Measurements from ENCODE around the gene THSD4.

DNA sequence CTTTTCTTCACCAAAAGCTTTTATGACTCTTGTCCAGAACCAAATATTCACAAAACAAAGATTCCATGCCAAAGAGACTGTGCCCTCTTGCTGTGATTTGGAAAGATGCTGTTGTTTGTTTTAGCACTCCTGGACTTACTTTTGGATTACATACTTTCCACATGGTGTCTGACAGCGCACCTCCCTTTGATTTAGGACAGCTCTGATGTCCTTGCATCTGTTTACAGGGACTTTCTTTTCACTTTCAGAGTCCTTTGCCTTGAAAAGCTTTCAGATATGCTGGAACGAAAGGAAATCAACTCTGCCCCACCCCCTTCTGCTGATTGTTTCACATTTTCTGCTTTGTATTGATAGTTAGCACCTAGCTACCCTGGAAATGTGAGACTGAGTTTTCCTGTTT is 562.1 kb downstream of the THSD4 start:
- no peak for TF ChIP-seq CTCF (IDR thresholded peaks at IDR 0.05; ENCODE audit: low read length)
- no peak for TF ChIP-seq EZH2 (optimal IDR thresholded peaks at IDR 0.05; ENCODE audit: low read depth, low read length)

Data from MM.1S (cell line).